ENCODE results near the gene ANKFY1.
"Not testable (repeated sequence)": the region's sequence is repeated elsewhere in the genome, so short reads cannot be mapped to it uniquely, and the experiment has no call there.

The ANKFY1 gene

DNA sequence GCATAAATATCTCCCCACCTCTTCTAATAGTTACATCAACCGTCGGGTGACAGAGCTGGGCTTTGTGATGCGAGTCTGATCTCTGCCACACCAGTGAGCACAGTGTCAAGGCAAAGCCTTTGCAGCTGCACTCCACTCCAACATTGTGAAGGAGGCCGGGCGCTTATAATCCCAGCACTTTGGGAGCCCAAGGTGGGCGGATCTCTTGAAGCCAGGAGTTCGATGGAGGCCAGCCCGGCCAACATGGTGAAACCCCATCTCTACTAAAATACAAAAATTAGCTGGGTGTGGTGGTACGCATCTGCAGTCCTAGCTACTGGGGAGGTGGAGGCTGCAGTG is 101.8 kb downstream of the ANKFY1 start:
- no peak for DNase-seq (ENCODE audit: low read depth, low spot score)
- H3K27ac ChIP-seq = peak overlapping the region; percentile 91

DNA sequence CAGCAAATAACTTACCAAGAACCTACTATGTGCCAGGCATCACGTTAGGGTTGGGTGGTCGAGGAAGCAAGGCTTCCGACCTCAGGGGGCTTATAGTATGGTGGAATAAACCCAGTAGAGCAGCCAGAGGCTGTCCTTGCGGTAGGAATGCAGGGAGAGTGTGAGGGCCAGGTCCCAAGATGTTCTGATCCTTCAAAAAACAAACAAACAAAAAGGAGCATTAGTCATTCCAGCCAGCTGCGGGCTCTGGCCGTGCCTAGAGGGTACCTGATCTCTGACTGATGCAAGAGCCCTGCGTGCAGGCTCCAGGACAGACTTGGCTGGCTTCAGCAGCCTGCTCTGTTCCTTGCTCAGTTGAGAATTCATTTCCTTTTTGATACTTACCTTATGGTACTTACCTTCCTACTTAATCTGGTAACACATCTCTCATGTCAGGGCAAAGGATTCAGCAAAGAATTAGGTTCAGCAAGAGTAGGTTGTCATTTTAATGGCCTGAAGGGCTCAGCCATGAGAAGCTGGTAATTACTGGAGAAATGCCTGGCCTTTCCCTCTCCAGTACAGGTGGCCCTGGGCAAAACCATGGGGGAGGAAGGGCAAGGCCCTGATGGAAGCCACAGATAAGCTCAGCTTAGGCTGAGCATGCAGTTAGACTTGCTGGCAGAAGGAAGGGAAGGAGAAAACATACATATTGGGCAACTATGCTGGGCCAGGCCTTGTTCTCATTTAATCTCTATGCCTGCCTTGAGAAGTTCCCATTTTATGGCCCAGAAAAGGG is 102.4 kb downstream of the ANKFY1 start:
- H3K27ac ChIP-seq = peak overlapping the region; percentile 91
- peak; percentile 74 for DNase-seq (ENCODE audit: low read depth, low spot score)

DNA sequence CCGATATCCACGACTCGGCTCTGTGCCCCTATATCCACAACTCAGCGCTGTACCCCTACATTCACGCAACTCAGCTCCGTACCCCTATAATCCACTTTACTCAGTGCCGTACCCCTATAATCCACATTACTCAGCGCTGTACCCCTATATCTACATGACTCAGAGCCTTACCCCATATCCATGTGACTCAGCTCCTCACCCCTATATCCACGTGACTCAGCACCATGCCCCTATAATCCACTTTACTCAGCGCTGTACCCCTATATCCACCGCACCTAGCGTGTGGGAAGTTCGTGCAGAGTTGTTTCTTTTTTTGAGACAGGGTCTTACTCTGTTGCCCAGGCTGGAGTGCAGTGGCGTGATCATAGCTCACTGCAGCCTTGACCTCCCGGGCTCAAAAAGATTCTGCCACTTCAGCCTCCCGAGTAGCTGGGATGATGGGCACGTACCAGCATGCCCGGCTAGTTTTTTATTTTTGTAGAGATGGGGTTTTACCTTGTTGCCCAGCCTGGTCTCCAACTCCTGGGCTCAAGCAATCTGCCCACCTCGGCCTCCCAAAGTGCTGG is 103.4 kb downstream of the ANKFY1 start:
- H3K27ac ChIP-seq = peak overlapping the region; percentile 91
- DNase-seq (ENCODE audit: low read depth, low spot score) = no peak

DNA sequence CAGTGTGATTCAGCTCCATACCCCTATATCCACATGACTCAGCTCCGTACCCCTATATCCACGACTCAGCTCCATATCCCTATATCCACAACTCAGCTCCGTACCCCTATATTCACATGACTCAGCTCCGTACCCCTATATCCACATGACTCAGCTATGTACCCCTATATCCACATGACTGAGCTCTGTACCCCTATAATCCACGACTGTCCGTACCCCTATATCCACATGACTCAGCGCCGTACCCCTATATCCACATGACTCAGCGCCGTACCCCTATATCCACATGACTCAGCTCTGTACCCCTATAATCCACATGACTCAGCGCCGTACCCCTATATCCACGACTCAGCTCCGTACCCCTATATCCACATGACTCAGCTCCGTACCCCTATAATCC is 104.0 kb downstream of the ANKFY1 start:
- H3K27ac ChIP-seq = no peak overlapping the region
- DNase-seq (ENCODE audit: low read depth, low spot score) = no peak

DNA sequence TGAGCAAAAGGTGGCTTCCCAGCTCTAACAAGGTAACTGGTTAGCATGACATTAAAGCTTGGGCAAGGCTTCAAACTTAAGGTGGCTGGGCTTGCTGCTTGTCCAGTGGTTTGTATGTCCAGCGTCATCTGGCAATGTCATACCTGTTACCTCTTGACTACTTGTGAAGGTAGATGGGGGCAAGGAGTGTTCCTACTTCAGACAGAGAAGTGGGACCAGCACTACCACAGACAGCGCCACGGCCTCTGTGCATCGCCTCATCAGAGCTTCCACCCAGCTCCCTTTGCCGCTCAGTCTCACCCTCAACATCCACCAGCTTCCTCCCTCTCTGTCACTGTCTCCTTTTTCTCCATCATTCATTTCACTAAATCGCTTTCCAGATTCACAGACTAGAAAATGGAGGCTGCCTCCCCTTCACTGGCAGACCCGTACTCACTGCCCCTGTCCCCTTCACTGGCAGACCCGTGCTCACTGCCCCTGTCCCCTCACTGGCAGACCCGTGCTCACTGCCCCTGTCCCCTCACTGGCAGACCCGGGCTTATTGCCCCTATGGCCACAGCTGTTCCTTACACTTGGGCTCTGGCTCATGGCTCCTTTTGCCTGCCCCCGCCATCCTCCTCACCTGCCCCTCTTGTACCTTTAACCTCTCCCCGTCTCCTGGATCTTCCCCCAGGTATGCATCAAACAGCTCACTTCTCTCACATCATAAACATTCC is 106.0 kb downstream of the ANKFY1 start:
- no peak overlapping the region for H3K27ac ChIP-seq
- no peak for DNase-seq (ENCODE audit: low read depth, low spot score)

DNA sequence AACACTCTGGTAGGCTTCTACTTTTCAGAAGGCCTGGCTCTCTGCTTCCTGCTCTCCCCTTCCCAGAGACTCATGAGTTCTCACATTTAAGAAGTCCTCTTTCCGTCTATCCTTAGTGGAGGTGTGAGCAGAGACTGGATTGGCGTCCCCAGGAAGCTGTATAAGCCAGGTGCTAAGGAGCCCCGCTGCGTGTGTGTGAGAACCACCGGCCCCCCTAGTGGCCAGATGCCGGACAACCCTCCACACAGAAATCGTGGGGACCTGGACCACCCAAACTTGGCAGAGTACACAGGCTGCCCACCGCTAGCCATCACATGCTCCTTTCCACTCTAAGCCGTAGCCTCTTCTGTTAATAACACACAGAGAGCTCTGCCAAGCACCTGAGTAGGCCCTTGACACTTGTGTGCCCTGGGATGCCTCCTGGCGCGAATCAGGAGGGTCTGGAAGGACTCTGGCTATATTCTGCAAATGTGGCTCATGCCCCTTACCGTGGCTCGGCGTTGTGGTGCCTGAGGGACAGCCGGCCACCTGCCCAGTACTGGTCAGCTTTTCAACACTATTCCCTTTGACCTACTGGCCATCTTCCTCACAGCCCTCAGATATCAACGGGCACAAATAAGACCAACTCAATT is 106.9 kb downstream of the ANKFY1 start:
- H3K27ac ChIP-seq = no peak overlapping the region
- no peak for DNase-seq (ENCODE audit: low read depth, low spot score)

DNA sequence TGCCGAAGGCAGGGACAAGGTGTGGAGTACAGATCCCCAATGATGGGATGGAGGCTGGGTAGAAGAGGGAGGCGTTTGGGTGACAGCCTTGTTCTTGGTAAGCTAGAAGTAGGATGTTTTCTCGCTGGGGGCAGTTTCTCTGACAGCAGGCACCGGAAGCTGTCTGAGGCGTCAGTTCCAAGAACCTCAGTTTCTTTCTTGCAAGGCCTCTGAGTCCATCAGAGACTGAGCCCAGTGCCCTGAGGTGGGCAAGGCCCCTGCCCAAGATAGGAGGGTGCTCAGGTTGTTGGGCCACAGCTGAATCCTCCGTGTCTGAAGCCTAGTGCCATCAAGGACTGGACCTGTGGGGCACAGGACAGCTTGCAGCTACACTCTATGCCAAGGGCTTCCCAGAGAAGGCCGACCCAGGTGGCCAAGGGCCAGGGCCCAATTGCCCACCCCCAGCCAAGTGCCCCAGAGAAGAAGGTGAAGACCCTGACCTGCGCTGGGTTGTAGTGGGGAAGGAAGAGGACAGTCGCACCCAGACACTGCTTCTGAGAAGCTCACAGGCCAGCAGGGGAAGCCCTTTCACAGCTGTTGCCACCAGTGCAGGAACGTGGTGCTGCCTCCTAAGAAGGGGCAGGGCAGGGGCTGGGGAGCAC is 107.7 kb downstream of the ANKFY1 start:
- no peak overlapping the region for H3K27ac ChIP-seq
- DNase-seq (ENCODE audit: low read depth, low spot score) = no peak

DNA sequence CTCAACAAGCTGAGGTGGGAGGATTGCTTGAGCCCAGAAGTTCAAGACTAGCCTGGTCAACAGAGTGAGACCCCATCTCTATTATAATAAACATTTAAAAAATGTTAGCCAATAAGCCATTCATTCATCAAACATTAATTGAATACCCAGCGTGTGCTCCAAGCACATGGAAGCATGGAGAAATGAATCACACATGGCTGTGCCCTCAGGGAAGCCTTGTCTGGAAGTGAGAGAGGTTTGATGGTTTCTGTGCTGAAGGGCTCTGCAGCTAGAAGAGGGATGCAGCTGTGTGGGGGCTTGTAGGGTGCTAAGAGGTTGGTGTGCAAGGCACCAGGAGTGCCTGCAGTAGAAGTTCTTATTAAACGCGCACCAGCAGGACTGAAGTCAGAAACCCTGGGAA is 109.6 kb downstream of the ANKFY1 start:
- H3K27ac ChIP-seq = no peak overlapping the region
- DNase-seq (ENCODE audit: low read depth, low spot score) = no peak

DNA sequence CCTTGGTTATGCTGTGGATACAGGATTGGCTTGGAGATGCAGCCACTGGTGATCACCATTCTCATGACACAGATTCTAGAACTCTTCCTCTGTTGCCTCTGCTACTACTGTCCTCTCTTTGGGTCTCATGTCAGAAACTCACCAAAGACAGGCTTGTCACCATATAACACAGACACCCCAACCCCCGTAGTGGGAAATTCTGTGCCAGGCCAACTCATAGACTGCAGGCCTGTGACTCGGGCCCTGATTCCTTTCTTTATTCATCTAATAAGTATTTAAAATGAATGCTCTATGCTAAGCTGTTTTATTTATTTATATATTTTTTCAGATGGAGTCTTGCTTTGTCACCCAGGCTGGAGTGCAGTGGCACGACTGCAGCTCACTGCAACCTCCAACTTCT is 111.3 kb downstream of the ANKFY1 start:
- H3K27ac ChIP-seq = no peak overlapping the region
- DNase-seq (ENCODE audit: low read depth, low spot score) = peak; percentile 44

DNA sequence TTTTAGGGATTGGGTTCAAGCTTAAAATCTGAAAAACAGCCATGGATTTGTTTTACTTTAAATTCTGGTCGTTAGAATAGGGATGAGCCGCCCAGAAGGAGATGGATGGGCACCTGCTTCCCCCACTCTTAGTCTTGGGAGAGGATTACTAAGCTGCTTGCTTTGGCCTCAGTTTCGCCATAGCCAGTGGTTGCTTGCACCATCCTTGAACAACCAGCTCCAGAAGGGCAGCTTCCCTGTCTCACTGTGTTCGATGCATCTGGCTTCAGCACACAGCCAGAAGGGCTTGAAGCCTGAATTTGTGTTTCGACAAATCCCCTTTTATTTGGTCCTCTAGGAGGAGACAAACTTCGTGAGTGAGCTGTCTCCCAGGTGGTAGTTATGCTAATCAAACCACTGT is 113.7 kb downstream of the ANKFY1 start:
- no peak overlapping the region for H3K27ac ChIP-seq
- DNase-seq (ENCODE audit: low read depth, low spot score) = no peak

DNA sequence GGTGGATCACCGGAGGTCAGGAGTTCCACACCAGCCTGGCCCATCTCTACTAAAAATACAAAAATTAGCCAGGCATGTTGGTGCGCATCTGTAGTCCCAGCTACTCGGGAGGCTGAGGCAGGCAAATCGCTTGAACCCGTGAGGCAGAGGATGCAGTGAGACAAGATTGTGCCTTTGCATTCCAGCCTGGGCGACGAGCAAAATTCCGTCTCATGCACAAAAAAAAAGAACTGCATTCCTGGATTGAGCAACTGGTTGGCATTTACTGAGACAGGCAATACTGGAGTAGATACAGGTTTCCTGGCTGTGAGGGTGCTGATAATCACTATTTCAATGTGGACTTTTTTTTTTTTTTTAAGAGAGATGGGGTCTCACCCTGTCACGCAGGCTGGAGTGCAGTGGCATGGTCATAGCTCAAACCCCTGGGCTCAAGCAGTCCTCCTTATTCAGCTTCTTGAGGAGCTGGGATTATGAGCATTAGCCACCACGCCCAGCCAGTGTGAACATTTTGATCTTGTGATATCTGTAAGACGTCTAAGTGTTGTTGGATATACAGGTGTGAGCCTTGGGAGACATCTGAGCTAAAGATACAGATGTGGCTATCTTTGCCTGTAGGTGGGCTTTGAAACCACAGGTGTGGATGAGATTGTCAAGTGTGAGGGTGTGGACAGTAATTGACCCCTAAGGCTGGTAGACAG is 115.0 kb downstream of the ANKFY1 start:
- no peak overlapping the region for H3K27ac ChIP-seq
- DNase-seq (ENCODE audit: low read depth, low spot score) = no peak

DNA sequence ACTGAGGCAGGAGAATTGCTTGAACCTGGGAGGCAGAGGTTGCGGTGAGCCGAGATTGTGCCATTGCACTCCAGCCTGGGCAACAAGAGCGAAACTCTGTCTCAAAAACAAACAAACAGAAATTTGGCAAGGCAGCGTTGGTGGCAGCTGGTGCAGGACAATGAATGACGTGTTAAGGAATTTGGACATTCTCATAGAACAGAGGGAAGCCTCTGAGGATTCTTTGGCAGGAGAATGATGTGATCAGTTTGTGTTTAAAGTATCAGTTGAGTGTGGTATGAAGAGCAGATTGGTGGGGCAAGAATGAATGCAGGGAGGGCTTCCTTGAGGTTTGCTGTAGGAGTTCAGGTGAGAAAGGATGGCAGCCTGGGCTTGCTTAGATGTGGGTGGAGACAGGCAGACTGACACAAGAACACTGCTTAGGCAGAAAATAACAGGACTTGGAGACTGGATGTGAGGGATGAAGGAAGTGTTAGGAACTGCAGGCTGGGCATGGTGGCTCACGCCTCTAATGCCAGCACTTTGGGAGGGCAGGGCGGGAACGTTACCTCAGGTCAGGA is 115.9 kb downstream of the ANKFY1 start:
- DNase-seq (ENCODE audit: low read depth, low spot score) = no peak
- no peak overlapping the region for H3K27ac ChIP-seq

DNA sequence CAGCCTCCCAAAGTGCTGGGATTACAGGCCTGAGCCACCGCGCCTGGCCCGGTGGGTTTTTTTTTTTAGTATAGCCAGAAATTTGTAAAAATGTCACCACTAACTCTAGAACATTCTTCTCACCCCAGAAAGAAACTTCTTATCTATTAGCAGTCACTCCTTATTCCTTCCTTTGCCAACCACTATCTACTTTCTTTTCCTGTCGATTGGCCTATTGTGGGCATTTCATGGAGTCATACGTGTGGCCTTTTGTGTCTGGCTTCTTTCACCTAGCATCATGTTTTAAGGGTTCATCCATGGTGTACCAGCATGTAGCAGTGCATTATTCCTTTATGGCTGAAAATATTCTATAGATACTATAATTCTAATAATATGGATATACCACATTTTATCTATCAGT is 117.1 kb downstream of the ANKFY1 start:
- no peak for DNase-seq (ENCODE audit: low read depth, low spot score)
- no peak overlapping the region for H3K27ac ChIP-seq

DNA sequence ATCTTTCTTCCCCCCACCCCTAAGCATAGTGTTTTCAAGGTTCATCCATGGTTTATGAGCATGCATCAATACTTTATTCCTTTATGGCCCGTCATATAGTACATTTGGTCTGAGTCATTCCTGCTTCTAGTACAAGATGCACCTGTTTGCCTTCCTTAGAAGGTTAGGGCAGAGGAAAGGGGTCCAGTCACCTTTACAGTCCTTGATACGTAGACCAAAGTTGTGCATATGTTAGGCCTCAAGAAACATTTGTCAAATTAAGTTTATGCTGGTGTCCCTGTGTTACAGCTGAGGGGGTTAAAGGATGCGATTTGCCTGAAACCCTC is 119.4 kb downstream of the ANKFY1 start:
- peak overlapping the region; percentile 99 for H3K27ac ChIP-seq
- DNase-seq (ENCODE audit: low read depth, low spot score) = no peak

DNA sequence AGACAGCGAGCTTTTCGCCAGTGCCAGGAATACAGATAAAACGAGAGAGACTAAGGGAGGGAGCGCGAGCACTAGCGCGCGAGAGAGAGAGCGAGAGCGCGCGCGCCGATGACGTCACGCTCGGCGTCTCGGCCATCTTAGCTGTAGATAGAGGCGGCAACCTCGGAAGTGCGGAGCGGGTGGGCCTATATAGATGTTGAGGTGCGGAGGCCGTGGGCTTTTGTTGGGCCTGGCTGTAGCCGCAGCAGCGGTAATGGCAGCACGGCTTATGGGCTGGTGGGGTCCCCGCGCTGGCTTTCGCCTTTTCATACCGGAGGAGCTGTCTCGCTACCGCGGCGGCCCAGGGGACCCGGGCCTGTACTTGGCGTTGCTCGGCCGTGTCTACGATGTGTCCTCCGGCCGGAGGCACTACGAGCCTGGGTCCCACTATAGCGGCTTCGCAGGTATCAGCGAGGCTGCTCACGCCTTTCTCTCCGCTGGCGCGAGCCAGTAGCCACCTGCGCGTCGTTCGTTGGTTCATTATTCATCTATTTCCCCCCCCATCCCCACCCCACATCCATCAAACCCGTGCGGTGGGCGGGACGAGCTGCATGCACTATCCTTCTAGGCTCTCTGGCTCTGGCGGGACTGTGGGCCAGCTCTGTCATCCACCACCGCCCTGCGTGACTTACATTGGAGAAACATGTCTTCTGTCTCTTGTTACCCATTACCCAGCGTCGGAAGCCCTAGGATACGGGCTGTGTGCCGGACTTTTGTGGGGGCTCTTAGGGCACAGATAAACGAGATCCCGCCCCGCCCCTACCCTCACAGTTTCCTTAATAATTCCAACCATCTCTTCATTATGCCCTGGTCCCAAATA is 120.0 kb downstream of the ANKFY1 start:
- peak; percentile 67 for DNase-seq (ENCODE audit: low read depth, low spot score)

DNA sequence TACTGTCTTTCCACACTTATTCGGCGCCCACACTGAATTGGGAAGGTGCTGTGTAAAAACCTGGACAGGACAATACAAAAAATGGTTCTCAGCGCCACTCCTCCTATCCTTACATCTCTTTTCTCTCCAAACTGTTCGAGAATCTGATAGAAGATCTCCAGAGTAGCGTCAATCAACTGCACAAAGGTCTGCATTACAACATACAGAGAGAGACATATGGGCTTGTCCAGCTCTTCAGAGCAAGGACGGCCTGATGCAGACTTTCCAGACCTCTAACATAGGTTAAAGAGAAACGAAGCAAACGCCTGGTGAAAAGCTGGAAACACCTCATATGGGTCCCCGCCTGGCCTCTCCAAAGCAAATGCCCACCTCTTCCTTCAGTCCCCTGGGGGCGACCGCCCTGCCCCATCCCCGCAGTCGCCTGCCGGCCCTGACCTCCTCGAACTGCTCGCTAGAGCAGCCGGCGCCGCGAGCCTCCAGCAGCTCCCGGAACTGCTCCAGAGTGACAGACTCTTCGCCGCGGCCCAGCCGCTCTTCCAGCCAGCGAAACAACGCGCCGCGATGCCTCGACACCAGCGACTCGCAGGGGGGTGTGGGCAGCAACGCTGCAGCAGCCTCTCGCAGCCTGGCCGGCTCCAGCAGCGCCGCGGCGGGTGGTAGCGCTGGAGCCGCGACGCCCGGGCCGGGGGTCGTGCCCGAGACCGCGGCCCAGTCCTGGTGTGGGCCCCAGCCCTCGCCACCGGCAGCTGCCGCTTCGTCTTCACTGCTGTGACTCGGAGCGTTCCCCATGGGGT is 121.5 kb downstream of the ANKFY1 start:
- DNase-seq (ENCODE audit: low read depth, low spot score) = no peak
- H3K27ac ChIP-seq = peak overlapping the region; percentile 99

More for the DNA sequence above, 120.0 kb downstream of the ANKFY1 start:
- peak overlapping the region; percentile 99 for H3K27ac ChIP-seq

DNA sequence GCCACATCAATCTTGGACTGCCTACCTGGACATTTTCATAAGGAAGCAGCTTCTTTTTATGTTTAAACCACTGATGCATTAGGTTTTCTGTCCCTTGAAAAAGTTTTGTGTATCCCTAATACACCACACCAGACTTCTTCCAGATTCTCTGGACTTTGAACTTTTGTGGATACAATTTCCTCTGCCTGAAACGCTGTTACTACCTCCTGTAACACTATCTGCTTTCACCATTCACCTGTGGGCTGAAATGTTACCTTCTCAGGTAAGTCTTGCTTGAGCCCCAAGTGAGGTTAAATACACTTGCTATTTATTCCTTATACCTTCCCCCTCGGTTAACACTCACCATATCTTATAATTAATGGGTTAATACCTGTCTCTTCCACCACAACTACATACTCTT is 123.7 kb downstream of the ANKFY1 start:
- no peak for DNase-seq (ENCODE audit: low read depth, low spot score)
- H3K27ac ChIP-seq = no peak overlapping the region

DNA sequence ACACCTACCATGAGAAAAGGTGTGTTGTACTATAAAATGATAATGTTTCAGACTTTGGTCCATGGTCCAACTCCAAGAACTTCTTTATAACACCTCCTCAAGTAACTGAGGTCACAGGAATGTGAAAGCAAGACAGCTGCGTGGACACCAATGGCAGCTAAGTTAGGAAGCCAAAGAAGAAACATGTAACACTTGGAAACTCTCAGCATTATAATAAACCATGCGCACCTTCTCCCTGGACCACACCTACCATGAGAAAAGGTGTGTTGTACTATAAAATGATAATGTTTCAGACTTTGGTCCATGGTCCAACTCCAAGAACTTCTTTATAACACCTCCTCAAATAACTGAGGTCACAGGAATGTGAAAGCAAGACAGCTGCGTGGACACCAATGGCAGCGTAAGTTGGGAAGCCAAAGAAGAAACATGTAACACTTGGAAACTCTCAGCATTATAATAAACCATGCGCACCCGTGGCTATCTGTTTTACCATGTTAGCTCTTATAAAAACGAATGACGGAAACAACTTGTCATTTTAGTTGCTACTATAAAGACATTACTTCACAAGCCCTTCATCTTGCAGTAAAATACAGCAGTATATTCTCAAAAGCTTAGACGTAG is 124.8 kb downstream of the ANKFY1 start:
- DNase-seq (ENCODE audit: low read depth, low spot score); H3K27ac ChIP-seq: not testable (repeated sequence)
